NOMO-1 treated with DMSO at 0.1 percent for 48 hours (cell line): ENCODE data around the gene SENP2.
A peak's percentile ranks its signal among the peaks of the same experiment; 100 is the strongest.
"Not testable (repeated sequence)": the region's sequence is repeated elsewhere in the genome, so short reads cannot be mapped to it uniquely, and the experiment has no call there.

Experiments
- DNase-seq: peaks from one replicate; lab custom pipeline; 2025; ENCODE audit not compliant: unreplicated experiment; lab: John Stamatoyannopoulos, UW

Gene SENP2

GRCh38 chr3:185585518-185585858 is 607 bp upstream of the SENP2 start:
- no peak for DNase-seq

- DNase-seq: no peak
These were observed 568 bp downstream of the SENP2 start for GRCh38 chr3:185586686-185587039.

DNA sequence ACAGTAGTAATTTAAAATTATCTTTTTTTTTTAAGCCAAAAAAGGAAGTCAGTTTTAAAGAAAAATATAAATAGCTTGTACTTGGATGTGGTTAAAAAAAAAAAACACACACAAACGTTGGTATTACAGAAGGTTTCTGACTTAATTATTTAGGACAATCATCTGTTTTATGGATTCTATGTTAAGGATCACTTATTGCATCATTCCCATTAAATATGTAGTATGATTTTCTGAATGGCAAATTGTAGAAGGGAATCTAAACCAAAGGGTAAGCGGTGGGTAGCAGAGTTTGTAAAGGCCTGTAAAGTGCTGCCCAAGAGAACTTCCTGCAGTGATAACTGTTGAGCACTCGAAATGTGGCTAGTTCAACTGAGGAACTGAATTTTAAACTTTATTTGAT is 8.0 kb downstream of the SENP2 start:
- DNase-seq: peak; percentile 81

- peak; percentile 98 for DNase-seq
These were observed 9.4 kb downstream of the SENP2 start for GRCh38 chr3:185595526-185595925.

DNA sequence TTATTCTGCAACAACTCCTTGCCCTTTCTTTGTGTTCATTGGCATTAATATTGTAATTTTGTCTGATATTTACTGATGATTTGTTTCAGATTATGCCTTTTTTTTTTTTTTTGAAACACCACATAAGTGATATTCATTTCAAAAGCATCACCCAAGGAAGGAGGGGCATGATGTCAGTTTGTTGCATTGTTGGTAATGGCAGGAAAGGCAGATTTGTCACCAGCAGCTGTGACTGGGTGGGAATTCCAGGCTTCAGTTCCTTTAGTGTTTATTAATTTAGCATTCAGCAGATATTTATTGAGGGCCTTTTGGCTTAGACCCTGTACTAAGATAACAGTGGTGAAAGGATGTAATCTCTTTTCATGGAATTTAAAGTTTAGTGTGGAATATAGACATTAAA is 19.5 kb downstream of the SENP2 start:
- no peak for DNase-seq

DNA sequence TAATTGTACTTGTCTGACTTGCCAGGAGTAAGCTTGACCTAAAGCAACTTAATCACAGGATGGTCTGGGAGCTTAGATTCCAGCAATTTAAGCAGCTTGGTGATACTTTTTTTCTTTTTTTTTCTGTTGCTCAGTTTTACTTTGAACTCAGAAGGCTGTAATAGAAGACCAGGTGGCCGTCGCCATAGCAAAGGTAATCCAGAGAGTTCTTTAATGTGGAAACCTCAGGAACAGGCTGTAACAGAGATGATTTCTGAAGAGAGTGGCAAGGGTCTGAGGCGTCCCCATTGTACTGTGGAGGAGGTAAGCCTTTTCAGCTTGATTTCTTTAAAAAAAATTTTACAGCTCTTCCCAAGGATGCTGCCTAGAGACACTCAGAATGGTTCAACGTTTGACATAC is 20.1 kb downstream of the SENP2 start:
- DNase-seq: no peak

DNA sequence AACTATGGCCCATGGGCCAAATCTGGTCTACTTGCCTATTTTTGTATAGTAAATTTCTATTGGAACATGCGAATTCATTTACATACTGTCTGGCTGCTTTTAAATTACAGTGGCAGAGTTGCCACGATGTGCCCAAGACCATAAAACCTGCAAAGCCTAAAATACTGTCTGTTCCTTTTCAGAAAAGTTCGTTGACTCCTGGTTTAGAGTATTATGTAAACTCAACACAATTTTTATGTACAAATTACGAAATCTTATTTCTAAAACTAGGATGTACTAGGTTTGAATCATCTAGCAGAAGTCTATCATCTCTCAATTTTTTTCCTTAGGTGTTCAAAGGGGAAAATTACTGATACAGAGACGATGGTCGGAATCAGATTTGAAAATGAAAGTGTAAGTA is 26.9 kb downstream of the SENP2 start:
- DNase-seq: peak; percentile 69

DNA sequence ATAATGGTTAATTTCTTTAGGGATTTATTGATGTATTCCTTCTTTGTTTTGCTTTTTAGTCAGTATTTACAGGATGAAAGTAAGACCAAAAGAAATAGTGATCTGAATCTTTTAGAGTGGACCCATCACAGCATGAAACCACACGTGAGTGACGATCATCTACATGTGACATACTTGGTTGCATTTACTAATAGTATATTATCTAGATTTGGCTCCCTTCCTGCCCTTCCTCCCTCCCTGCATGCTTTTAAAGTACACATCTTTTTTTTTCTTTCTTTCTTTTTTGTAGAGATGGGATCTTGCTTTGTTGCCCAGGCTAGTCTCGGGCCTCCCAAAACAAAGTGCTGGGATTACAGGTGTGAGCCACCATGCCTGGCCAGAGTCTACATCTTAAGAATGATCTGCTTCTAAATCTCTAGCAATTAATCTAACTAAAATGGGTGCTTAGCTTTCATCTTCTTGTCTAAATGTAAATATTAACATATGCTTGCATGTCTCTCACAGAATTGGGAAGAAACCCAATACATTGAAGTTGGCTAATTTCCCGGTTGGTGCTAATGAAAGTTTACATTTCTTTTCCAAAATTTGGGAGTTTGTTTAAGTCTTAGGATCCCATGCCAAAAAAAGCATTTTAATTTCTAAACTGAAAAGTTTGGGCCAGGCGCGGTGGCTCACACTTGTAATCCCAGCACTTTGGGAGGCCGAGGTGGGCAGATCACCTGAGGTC is 38.0 kb downstream of the SENP2 start:
- no peak for DNase-seq

DNA sequence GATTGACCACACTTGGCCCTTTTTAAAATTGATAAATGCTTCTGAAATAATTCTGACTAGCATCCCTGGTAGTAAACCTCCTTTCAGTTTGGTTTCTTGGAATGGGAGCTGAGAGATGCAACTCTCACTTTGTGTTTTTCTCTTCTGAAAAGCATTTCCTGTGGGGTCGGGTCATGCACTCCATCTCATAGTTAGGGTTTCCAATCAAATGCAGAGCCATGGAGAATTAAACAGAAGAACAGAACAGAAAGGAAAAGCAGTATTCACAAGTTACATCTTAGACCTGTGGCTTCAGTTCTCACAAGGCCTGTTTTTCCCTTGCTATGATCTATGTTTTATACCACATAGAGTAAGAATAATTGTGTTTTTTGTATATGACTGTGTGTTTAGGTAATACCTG is 39.7 kb downstream of the SENP2 start:
- DNase-seq: no peak

DNA sequence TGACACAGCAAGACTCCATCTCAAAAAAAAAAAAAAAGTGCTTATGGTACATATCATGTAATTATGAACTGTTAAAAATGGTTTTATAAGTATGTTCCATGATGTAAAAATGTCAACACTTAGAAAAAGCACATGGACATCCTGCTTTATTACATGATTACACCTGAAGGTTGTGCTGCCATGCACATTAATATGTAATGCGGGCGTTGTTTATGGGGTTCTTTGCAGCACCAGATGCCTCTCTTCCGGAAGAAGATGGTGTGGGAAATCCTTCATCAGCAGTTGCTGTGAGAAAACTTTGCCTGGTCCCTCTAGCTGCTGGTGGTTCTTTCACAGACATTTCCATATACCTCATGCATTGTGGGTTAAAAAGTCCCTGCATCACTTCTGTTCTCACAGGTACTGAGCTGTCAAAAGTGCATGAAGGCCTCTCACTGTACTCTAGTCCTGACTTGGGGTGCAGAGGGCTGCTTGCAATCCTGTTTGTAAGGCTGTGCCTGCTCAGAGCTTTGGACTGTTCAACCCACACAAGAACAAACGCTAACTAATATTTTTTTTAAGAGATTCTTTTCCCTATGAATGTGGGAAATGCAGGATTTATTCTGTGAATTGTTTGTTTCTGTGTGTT is 43.6 kb downstream of the SENP2 start:
- no peak for DNase-seq

DNA sequence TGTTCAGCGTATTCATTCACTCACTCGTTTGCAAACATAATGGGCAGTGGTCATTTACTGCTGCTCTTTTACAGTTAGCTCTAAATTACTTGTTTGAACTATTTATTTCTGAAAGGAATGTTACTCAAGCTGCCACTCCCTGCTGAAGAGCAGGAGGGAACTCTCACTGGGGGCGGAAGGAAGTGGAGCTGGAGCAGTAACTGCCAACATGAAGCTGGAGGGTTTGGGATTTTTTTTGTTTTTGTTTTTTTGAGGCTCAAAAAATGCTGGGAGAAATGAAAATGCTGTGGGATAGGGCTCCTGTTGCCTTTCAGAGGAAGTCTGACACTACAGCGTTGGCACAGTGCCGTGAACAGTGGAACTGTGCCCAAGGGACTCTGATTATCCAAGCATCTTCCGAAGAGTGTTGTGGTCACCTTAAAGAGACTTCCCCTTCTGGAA is 44.1 kb downstream of the SENP2 start:
- DNase-seq: no peak

- no peak for DNase-seq
These were observed 45.0 kb downstream of the SENP2 start for GRCh38 chr3:185631108-185631507.

DNA sequence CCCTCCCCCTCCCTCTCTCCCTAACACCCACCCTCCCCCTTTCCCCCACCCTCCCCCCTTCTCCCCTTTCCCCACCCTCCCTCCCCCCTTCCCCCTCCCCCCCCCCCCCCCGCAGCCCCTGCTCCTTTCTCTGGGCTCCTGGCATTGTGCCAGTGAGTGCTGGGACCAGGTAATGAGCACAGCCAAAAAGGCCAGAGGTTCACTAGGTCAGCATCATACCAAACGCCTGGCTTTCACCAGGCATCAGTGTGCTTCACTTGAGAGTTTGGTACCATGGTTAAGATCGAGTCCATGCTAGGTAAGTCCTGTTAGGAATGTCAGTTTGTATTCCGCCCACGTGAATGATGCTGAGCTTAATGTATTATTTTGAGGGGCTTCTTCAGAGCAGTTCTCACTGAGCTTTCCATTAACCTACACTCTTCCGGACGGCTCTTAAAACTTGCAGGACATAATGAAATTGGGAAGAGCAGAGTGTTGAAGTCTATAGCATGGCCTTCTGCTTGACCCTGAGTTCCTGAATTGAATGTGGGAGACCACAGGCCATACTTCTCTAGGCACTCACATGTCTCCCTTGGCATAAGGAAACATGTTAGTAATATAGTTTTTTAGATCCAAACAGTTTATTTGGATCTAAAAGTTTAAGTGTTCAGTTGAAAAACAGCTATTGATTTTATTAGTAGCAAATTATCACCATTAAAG is 45.6 kb downstream of the SENP2 start:
- no peak for DNase-seq

- DNase-seq: no peak
These were observed 46.9 kb downstream of the SENP2 start for GRCh38 chr3:185632996-185633395.

DNA sequence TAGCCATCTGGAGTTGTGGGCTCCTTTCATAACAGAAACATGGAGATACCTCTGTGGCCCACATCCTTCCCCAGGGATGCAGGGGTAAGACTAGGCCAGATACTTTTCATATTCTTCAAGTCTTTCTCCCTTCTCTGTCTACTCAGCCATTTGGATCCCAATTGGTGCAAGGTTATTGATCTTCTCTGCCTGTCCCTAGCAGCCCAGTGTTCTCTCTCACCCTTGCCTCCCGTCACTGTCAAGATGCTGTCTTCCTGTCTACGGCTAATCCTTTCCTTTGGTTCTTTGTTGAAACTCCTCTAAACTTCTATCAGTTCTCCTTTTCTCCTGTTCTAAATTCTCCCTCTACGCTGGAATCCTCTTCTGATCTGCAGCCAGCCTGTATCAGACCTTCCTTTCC is 51.3 kb downstream of the SENP2 start:
- no peak for DNase-seq

- DNase-seq: not testable (repeated sequence)
These were observed 52.6 kb downstream of the SENP2 start for GRCh38 chr3:185638651-185639050.

GRCh38 chr3:185639632-185640206 is 53.6 kb downstream of the SENP2 start:
- DNase-seq: no peak

- DNase-seq: no peak
These were observed 54.2 kb downstream of the SENP2 start for GRCh38 chr3:185640308-185640707.

DNA sequence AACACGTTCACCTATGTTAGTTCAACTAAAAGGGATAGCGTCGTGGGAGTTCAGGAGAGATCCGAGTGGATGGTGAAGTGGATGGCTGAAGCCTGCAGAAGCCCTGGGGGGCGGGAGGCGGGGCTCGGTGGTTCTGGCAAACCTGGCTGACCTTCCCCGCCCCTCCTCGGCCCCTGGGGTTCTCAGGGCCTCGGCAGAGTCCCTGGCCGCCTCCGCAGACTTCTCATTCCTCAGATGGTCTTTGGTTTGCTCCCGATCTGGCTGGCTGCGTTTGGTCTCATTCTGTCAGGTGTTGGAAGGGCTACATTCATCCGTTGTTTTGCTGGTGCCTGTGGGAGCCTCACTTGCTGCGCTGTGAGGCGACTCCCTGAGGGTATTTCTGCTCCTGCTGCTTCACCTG is 59.1 kb downstream of the SENP2 start:
- not testable (repeated sequence) for DNase-seq

GRCh38 chr3:185645596-185646381 is 59.7 kb downstream of the SENP2 start:
- no peak for DNase-seq

GRCh38 chr3:185646382-185647133 is 60.5 kb downstream of the SENP2 start:
- peak; percentile 51 for DNase-seq
